GM12878 (cell line): Measurements from ENCODE around the gene RBM7. TPM values are rescaled to one million over a fixed set of nuclear protein-coding genes. Genes with fewer than 3 reads are reported as not detected.

Source experiments
- BMI1 ChIP-seq: fragments of 450-650 bp; IDR thresholded peaks from 2 replicates; pipeline ENCODE4 v1.6.1; 2016; ENCODE audit warnings: mild to moderate bottlenecking, moderate library complexity, borderline replicate concordance
- CHD4 ChIP-seq: fragments of 200-600 bp; sonication (generic); IDR thresholded peaks from 2 replicates; pipeline ENCODE4 v1.6.1; 2016; ENCODE audit warnings: mild to moderate bottlenecking
- ELK1 ChIP-seq: IDR thresholded peaks from 2 replicates; pipeline ENCODE4 v1.6.1; 2012; ENCODE audit warnings: low read depth, low read length, improper control_type of control experiment
- EP300 ChIP-seq, 2 experiments: fragments of 150-350 bp in 1 of 2; IDR thresholded peaks; 2 replicates each; pipeline ENCODE4 v1.6.1; 2011 to 2012; ENCODE audit warnings: low read depth in 2 of 2, low read length in 2 of 2, borderline replicate concordance in 1 of 2, improper control_type of control experiment in 1 of 2, inconsistent platforms in 1 of 2; ENCODE audit not compliant: control insufficient read depth in 1 of 2
- HDAC2 ChIP-seq: fragments of 200-600 bp; sonication (generic); IDR thresholded peaks from 2 replicates; pipeline ENCODE4 v1.6.1; 2017
- IKZF1 ChIP-seq: fragments of 450-650 bp; conservative IDR thresholded peaks from 2 replicates; pipeline ENCODE4 v1.6.1; 2017; ENCODE audit warnings: antibody characterized with exemption, mild to moderate bottlenecking
- NR2F1 ChIP-seq: fragments of 450-650 bp; conservative IDR thresholded peaks from 2 replicates; pipeline ENCODE4 v1.6.1; 2017; ENCODE audit warnings: mild to moderate bottlenecking
- PKNOX1 ChIP-seq: fragments of 450-650 bp; IDR thresholded peaks from 2 replicates; pipeline ENCODE4 v1.6.1; 2016; ENCODE audit warnings: mild to moderate bottlenecking
- POLR2AphosphoS5 ChIP-seq: IDR thresholded peaks from 2 replicates; pipeline ENCODE4 v1.6.1; 2011; ENCODE audit warnings: mild to moderate bottlenecking, low read length, inconsistent platforms
- RAD21 ChIP-seq: IDR thresholded peaks from 2 replicates; pipeline ENCODE4 v1.6.1; 2011; ENCODE audit warnings: mild to moderate bottlenecking, low read depth, low read length, moderate library complexity; ENCODE audit not compliant: insufficient read depth
- SMAD5 ChIP-seq: IDR thresholded peaks from 2 replicates; pipeline ENCODE4 v1.6.1; 2016; ENCODE audit warnings: antibody characterized with exemption, low read depth
- STAT3 ChIP-seq: IDR thresholded peaks from 2 replicates; pipeline ENCODE4 v1.6.1; 2011; ENCODE audit warnings: low read depth, low read length, improper control_type of control experiment
- SUZ12 ChIP-seq: fragments of 200-600 bp; sonication (generic); IDR thresholded peaks from one replicate; pipeline ENCODE4 v1.6.1; 2018; ENCODE audit warnings: antibody characterized with exemption, mild to moderate bottlenecking; ENCODE audit not compliant: unreplicated experiment
- TCF3 ChIP-seq: IDR thresholded peaks from 2 replicates; pipeline ENCODE4 v1.6.1; 2012; ENCODE audit warnings: low read depth, mild to moderate bottlenecking, low read length, borderline replicate concordance; ENCODE audit not compliant: insufficient read depth
- USF2 ChIP-seq: IDR thresholded peaks from 2 replicates; pipeline ENCODE4 v1.6.1; 2011; ENCODE audit warnings: low read depth, low read length, improper control_type of control experiment, borderline replicate concordance
- YBX1 ChIP-seq: fragments of 450-650 bp; IDR thresholded peaks from 2 replicates; pipeline ENCODE4 v1.6.1; 2016; ENCODE audit warnings: antibody characterized with exemption
- ZBTB33 ChIP-seq: fragments of 450-650 bp; IDR thresholded peaks from 2 replicates; pipeline ENCODE4 v1.6.1; 2017; ENCODE audit warnings: mild to moderate bottlenecking
- ZBTB40 ChIP-seq: fragments of 450-650 bp; IDR thresholded peaks from 2 replicates; pipeline ENCODE4 v1.6.1; 2016; ENCODE audit warnings: mild to moderate bottlenecking, moderate library complexity, borderline replicate concordance
- ZNF217 ChIP-seq: fragments of 450-650 bp; IDR thresholded peaks from 2 replicates; pipeline ENCODE4 v1.6.1; 2017; ENCODE audit warnings: antibody characterized with exemption, mild to moderate bottlenecking
- ZNF384 ChIP-seq: IDR thresholded peaks from 2 replicates; pipeline ENCODE4 v1.6.1; 2012; ENCODE audit warnings: low read depth, mild to moderate bottlenecking, low read length, improper control_type of control experiment, borderline replicate concordance
- ZNF622 ChIP-seq: fragments of 450-650 bp; IDR thresholded peaks from 2 replicates; pipeline ENCODE4 v1.6.1; 2017; ENCODE audit warnings: mild to moderate bottlenecking, inconsistent platforms
- ZSCAN29 ChIP-seq: fragments of 450-650 bp; IDR thresholded peaks from 2 replicates; pipeline ENCODE4 v1.6.1; 2017; ENCODE audit warnings: mild to moderate bottlenecking, moderate library complexity
- polyA plus RNA-seq, 11 experiments: library from polyadenylated mRNA; depleted of rRNA in 4 of 11; unstranded in 6 of 11; stranded (reverse) in 5 of 11; fragments of >200 nt; fragmentation: Nextera tagmentation in 4 of 11; fragmentation: Illumina TruSeq in 1 of 11; extraction: Ambion mirVana in 4 of 11; extraction: Trizol in 1 of 11; gene quantifications; 1 replicate in 1 of 11; 2 replicates in 10 of 11; pipeline versions ENCODE4 v1.2.1 to v1.2.3, GENCODE V29; 2011 to 2016; ENCODE audit warnings: inconsistent platforms in 2 of 11, missing spikeins in 2 of 11, low read depth in 1 of 11
- total RNA-seq, 4 experiments: library from RNA; depleted of rRNA in 3 of 4; stranded (reverse); fragments of >200 nt in 3 of 4; fragmentation: Illumina TruSeq in 1 of 4; extraction: Trizol in 1 of 4; gene quantifications; 2 replicates each; pipeline versions ENCODE4 v1.2.1 to v1.2.3, GENCODE V29; 2013 to 2021

RBM7 gene
- total and polyA plus RNA-seq, 10 of the 15 experiments (the other 5 are each of a cell fraction or from before 2014, with no cell fraction given) = 17.0 to 46.2 (median 26.0) TPM

- 0 out of 2 replicates have a peak, but pooled peaks have one; percentile 23 for TF ChIP-seq ZBTB40
- TF ChIP-seq PKNOX1 = no peak; the same call in 1 of the 2 replicates
- TF ChIP-seq IKZF1 = peak; percentile 96
- no peak; the same call in 1 of the 2 replicates for TF ChIP-seq TCF3
- no peak for TF ChIP-seq ZNF384
- TF ChIP-seq STAT3 = no peak
- TF ChIP-seq RAD21 = no peak
- TF ChIP-seq ZNF622 = no peak
- TF ChIP-seq EP300 (IDR thresholded peaks at IDR 0.05; ENCODE audit: borderline replicate concordance in 1 of 2, control insufficient read depth in 1 of 2, low read depth in 2 of 2, low read length in 2 of 2) = no peak
- no peak for TF ChIP-seq CHD4
- no peak for TF ChIP-seq BMI1
- TF ChIP-seq POLR2AphosphoS5 = peak; percentile 97
- no peak for TF ChIP-seq ZBTB33
- TF ChIP-seq NR2F1 = peak; percentile 99
- no peak for TF ChIP-seq SUZ12
- no peak for TF ChIP-seq HDAC2
- TF ChIP-seq ELK1 = peak; percentile 61; the same call in 1 of the 2 replicates
- TF ChIP-seq ZNF217 = no peak
- no peak for TF ChIP-seq USF2
- TF ChIP-seq SMAD5 = peak; percentile 88
- no peak for TF ChIP-seq YBX1
- TF ChIP-seq ZSCAN29 = no peak
Measured at GRCh38 chr11:114400216-114400914, at the start of gene RBM7, which contains the start of gene C11orf71 (continued).
